ENCODE data around the gene RASSF6. TPM values are rescaled to one million over a fixed set of nuclear protein-coding genes. Genes with fewer than 3 reads are reported as not detected.

The RASSF6 gene
- total RNA-seq, 1 experiment from 2014 or later: 0.15 TPM

- POLR2A ChIA-PET: no interaction called here
- ATAC-seq: no peak
- CTCF ChIA-PET: interaction anchor here (2.1 kb wide), 1 partner anchor 236 kb away, joined by 4 read pairs; no protein-coding TSS in a partner anchor
- no peak for TF ChIP-seq CBFB (CRISPR knock-in tag; IDR thresholded peaks at IDR 0.05; ENCODE audit: low read depth)
- TF ChIP-seq ATF3 (CRISPR knock-in tag; conservative IDR thresholded peaks at IDR 0.05): no peak
- no peak for TF ChIP-seq TEAD1 (CRISPR knock-in tag; IDR thresholded peaks at IDR 0.05)
- no peak for TF ChIP-seq ZSCAN18 (CRISPR knock-in tag; IDR thresholded peaks at IDR 0.05)
- no peak for TF ChIP-seq AR (CRISPR knock-in tag; IDR thresholded peaks at IDR 0.05)
- no peak for TF ChIP-seq IRF2 (CRISPR knock-in tag; IDR thresholded peaks at IDR 0.05; ENCODE audit: borderline replicate concordance, low read depth)
- no peak for TF ChIP-seq ZNF317 (CRISPR knock-in tag; IDR thresholded peaks at IDR 0.05; ENCODE audit: borderline replicate concordance, low read depth)
- no peak for TF ChIP-seq ARID4B (CRISPR knock-in tag; IDR thresholded peaks at IDR 0.05; ENCODE audit: borderline replicate concordance)
- TF ChIP-seq CREB1 (CRISPR knock-in tag; IDR thresholded peaks at IDR 0.05): no peak
- TF ChIP-seq TCF7 (CRISPR knock-in tag; IDR thresholded peaks at IDR 0.05; ENCODE audit: low read depth): no peak
- TF ChIP-seq NFYB (CRISPR knock-in tag; conservative IDR thresholded peaks at IDR 0.05; ENCODE audit: low read depth): no peak
- TF ChIP-seq ETV6 (CRISPR knock-in tag; IDR thresholded peaks at IDR 0.05): no peak
- TF ChIP-seq IRF1 (CRISPR knock-in tag; IDR thresholded peaks at IDR 0.05): no peak
- peaks cover 17% of the 10 kb centered on the region for H3K4me1 Mint-ChIP-seq
- no peak overlapping the region for H3K4me3 Mint-ChIP-seq
- H3K9me3 Mint-ChIP-seq: peaks cover 5% of the 10 kb centered on the region; the same call in 1 of the 2 replicates
- no peaks in the 10 kb centered on the region for H3K36me3 Mint-ChIP-seq
- H3K27me3 Mint-ChIP-seq (ENCODE audit: low read depth): no peaks in the 10 kb centered on the region
- H3K27ac Mint-ChIP-seq: no peak overlapping the region
- no peak for DNase-seq (ENCODE audit: low spot score)
Measured at GRCh38 chr4:73577371-73577770, 42.9 kb downstream of the RASSF6 start.

- ATAC-seq (no peak), DNase-seq (ENCODE audit: low spot score) (no peak)
- ChIA-PET POLR2A (no interaction called here), CTCF (interaction anchor here (1.7 to 4.9 kb wide), 2 partner anchors 17 to 77 kb away, joined by 6 to 80 read pairs; no protein-coding TSS in a partner anchor)
- Mint-ChIP-seq H3K9me3 (peaks cover 9% of the 10 kb centered on the region), H3K36me3 (no peaks in the 10 kb centered on the region), H3K4me1 (peaks cover 13% of the 10 kb centered on the region), H3K27ac (no peak overlapping the region), H3K27me3 (ENCODE audit: low read depth) (no peaks in the 10 kb centered on the region), H3K4me3 (no peak overlapping the region)
- TF ChIP-seq ZBTB43 (CRISPR knock-in tag; IDR thresholded peaks at IDR 0.05): no peak
Measured at GRCh38 chr4:73576381-73576780, 43.9 kb downstream of the RASSF6 start.

All from WTC11 (cell line).